GM18505 (cell line): Measurements from ENCODE around the gene CD58.

Experiments used
- ATAC-seq: cut with Tn5 transposase; IDR thresholded peaks from one replicate; pipeline ENCODE4 v1.9.1; 2021; ENCODE audit not compliant: unreplicated experiment
- POLR2A ChIP-seq: IDR thresholded peaks from 4 replicates; pipeline ENCODE4 v1.6.1; 2011; ENCODE audit warnings: borderline replicate concordance; ENCODE audit not compliant: insufficient read depth, insufficient read length; ENCODE audit errors: extremely low read depth

Gene CD58

GRCh38 chr1:116465845-116466685 is 104.8 kb downstream of the CD58 start:
- no peak for ATAC-seq
- no peak for TF ChIP-seq POLR2A

DNA sequence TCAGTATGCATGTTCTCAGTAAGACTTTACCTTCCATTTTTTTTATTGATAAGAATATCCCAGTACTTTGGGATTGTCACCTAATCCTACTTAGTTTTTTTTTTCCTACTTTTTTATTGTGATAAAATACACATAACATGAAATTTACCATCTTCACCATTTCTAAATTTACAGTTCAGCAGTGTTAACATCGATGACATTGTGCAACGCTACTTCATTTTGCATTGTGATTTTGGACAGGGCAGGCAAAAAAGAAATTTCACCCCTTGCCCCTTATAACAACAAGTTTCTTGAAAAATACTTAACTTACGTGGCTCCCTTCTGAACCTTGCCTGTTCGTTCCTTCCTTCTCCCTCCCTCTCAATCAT is 105.4 kb downstream of the CD58 start:
- no peak for ATAC-seq
- TF ChIP-seq POLR2A = no peak
